Measurements from ENCODE around the gene TECPR2.

TECPR2 gene

GRCh38 chr14:102442241-102443211 is 79.8 kb downstream of the TECPR2 start:
- no peak for TF ChIP-seq ZNF274 (IDR thresholded peaks at IDR 0.05; ENCODE audit: low read depth, low read length)
- no peak overlapping the region for H3K4me3 ChIP-seq (ENCODE audit: low read length)

GRCh38 chr14:102445066-102445465 is 82.3 kb downstream of the TECPR2 start:
- H3K4me3 ChIP-seq (ENCODE audit: low read length) = no peak overlapping the region
- TF ChIP-seq ZNF274 (IDR thresholded peaks at IDR 0.05; ENCODE audit: low read depth, low read length) = no peak

- H3K4me3 ChIP-seq (ENCODE audit: low read length) = no peak overlapping the region
- no peak for TF ChIP-seq ZNF274 (IDR thresholded peaks at IDR 0.05; ENCODE audit: low read depth, low read length)
Measured at GRCh38 chr14:102445641-102446040, 82.9 kb downstream of the TECPR2 start.

- no peak for TF ChIP-seq ZNF274 (IDR thresholded peaks at IDR 0.05; ENCODE audit: low read depth, low read length)
- H3K4me3 ChIP-seq (ENCODE audit: low read length) = no peak overlapping the region
Measured at GRCh38 chr14:102450206-102451063, 87.7 kb downstream of the TECPR2 start.

GRCh38 chr14:102451064-102451352 is 88.3 kb downstream of the TECPR2 start:
- no peak for TF ChIP-seq ZNF274 (IDR thresholded peaks at IDR 0.05; ENCODE audit: low read depth, low read length)

GRCh38 chr14:102452302-102452701 is 89.6 kb downstream of the TECPR2 start:
- H3K4me3 ChIP-seq (ENCODE audit: low read length) = no peak overlapping the region
- TF ChIP-seq ZNF274 (IDR thresholded peaks at IDR 0.05; ENCODE audit: low read depth, low read length) = no peak

More at GRCh38 chr14:102451064-102451352, 88.3 kb downstream of the TECPR2 start:
- H3K4me3 ChIP-seq (ENCODE audit: low read length) = no peak overlapping the region

GRCh38 chr14:102454711-102455110 is 92.0 kb downstream of the TECPR2 start:
- TF ChIP-seq ZNF274 (IDR thresholded peaks at IDR 0.05; ENCODE audit: low read depth, low read length) = no peak
- no peak overlapping the region for H3K4me3 ChIP-seq (ENCODE audit: low read length)

GRCh38 chr14:102457509-102457908 is 94.8 kb downstream of the TECPR2 start:
- no peak for TF ChIP-seq ZNF274 (IDR thresholded peaks at IDR 0.05; ENCODE audit: low read depth, low read length)
- H3K4me3 ChIP-seq (ENCODE audit: low read length) = no peak overlapping the region

GRCh38 chr14:102461490-102462338 is 99.0 kb downstream of the TECPR2 start:
- H3K4me3 ChIP-seq (ENCODE audit: low read length) = no peak overlapping the region
- TF ChIP-seq ZNF274 (IDR thresholded peaks at IDR 0.05; ENCODE audit: low read depth, low read length) = no peak

- no peak for TF ChIP-seq ZNF274 (IDR thresholded peaks at IDR 0.05; ENCODE audit: low read depth, low read length)
- no peak overlapping the region for H3K4me3 ChIP-seq (ENCODE audit: low read length)
Measured at GRCh38 chr14:102462391-102462790, 99.7 kb downstream of the TECPR2 start.

GRCh38 chr14:102464006-102464405 is 101.3 kb downstream of the TECPR2 start:
- H3K4me3 ChIP-seq (ENCODE audit: low read length) = no peak overlapping the region
- no peak for TF ChIP-seq ZNF274 (IDR thresholded peaks at IDR 0.05; ENCODE audit: low read depth, low read length)

GRCh38 chr14:102464846-102465341 is 102.2 kb downstream of the TECPR2 start:
- no peak for TF ChIP-seq ZNF274 (IDR thresholded peaks at IDR 0.05; ENCODE audit: low read depth, low read length)
- no peak overlapping the region for H3K4me3 ChIP-seq (ENCODE audit: low read length)

GRCh38 chr14:102469261-102469660 is 106.5 kb downstream of the TECPR2 start:
- TF ChIP-seq ZNF274 (IDR thresholded peaks at IDR 0.05; ENCODE audit: low read depth, low read length) = no peak
- no peak overlapping the region for H3K4me3 ChIP-seq (ENCODE audit: low read length)
